NCI-H69 (cell line): Measurements from ENCODE around the gene LPIN1.

Source experiments
- DNase-seq: peaks from one replicate; lab custom pipeline; 2025; lab: John Stamatoyannopoulos, UW

LPIN1 gene

GRCh38 chr2:11762031-11762430 is 15.6 kb downstream of the LPIN1 start:
- no peak for DNase-seq

DNA sequence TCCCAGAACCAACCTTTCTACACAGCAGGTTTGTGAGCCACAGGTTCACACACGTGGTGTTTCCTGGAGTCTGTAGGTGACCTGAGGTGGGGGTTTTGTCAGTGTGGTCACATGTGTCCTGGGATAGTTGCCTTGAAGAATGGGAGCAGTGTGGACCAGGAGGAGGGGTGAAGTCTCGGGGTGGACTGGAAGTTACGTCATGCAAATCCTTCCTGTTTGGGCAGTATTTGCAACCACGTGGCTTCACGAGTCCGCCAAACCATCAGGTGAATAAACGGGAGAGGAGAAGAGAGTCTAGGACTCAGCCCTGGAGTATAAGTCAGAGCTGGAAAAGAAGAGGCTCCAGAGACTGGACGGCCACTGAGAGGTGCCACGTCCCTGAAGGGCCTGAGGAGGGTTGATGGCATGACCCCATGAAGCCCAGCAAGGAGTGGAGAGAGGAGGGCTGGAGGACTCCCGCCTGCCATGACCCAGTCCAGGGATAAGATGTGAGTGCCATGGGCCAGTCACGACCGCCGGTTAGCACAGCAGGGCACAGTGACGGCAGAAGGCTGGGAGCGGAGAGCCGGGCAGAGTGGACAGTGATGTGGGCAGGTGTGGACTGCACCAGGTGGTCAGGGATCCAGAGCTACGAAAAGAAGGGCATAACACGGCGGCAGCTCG is 16.5 kb downstream of the LPIN1 start:
- no peak for DNase-seq

- peak; percentile 76 for DNase-seq
Measured at GRCh38 chr2:11764359-11764758, 17.9 kb downstream of the LPIN1 start.

- DNase-seq = no peak
Measured at GRCh38 chr2:11764920-11765319, 18.5 kb downstream of the LPIN1 start.

DNA sequence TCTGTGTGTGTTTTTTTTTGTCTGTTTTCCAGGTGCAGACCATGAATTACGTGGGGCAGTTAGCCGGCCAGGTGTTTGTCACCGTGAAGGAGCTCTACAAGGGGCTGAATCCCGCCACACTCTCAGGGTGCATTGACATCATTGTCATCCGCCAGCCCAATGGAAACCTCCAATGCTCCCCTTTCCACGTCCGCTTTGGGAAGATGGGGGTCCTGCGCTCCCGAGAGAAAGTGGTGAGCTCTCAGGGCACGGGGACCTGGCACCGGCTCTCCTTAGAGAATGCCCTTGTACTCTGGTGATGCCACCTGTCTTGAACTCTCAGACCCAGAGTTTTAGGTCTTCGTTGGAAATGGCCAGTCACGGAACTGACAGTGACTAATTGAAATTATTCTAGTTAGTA is 19.1 kb downstream of the LPIN1 start:
- no peak for DNase-seq

DNA sequence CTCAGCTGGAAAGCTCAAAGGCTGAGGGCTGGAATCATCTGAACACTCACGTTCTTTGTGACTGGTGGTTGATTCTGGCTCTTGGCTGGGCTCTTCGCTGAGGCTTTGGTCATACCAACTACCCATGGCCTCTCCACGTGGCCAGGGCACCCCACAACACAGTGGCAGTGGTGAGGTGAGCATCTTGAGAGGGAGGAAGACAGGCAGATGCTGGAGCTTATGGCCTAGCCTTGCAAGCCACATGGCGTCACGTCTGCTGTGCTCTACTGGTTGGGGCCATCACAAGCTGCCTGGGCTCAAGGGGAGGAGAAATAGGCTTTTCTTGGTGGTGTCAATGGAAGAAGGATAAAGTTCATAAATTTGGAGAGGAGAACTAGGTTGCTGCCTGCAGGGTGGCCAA is 19.6 kb downstream of the LPIN1 start:
- DNase-seq = no peak

DNA sequence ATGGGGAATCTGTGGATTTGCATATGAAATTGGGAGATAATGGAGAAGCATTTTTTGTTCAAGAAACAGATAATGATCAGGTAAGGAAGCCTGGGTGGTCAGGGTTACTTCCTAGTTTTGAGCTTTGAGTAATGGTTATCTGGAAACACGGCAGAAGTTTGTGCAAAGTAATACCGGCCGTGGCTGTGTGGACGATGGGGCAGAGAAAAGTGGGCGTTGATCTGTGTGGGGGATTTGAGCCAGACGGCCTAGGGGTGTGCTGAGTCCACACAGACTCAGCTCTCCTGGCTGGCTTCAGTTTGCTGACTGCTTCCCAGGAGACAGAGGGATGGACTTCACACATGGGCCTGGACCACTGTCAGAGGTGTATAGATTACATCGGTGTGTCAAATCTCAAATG is 21.3 kb downstream of the LPIN1 start:
- DNase-seq = no peak

DNA sequence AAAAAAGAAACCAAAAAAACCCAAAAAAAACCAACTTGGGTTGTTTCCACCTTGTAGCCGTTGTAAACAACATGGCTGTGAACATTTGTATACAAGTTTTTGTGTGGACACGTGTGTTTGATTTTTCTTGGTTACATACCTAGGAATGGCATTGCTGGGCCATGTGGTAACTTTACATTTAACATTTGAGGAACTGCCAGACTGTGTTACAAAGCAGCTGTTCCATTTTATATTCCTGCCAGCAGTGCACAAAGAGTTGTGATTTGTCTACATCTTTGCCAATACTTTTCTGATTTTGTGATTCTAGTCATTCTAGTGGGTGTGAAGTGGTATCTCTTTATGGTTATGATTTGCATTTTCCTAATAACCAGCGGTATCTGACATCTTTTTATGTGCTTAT is 22.5 kb downstream of the LPIN1 start:
- DNase-seq = no peak

GRCh38 chr2:11769516-11769915 is 23.1 kb downstream of the LPIN1 start:
- DNase-seq = no peak

DNA sequence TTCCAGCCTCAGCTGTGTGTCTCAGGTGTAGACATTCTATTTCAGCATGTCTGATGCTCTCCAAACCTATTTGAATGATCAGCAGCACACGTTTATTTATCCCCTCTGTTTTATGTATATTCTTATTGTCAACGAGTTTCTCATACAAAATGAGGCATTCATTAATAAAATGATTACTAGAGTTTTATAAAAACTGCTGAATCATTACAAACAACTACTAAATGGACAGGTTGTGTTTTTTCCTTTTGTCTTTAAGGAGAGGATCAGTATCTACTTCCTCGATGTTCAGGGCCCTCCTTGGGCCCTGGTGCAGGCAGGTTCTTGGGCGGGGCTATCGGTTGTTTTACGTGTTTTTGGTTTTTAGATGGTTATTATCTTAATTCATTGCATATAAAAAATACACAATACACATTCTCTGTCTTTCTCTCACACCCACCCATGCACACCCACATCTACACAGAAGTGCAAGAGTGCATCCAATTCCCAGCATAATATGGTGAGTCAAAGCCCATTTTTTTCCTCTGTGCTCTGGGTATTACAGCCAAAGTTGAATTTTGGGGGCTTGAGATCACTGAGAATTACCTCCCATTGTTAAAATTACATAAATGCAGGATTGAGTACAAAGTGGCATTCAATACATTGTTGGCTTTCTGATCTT is 24.2 kb downstream of the LPIN1 start:
- no peak for DNase-seq

DNA sequence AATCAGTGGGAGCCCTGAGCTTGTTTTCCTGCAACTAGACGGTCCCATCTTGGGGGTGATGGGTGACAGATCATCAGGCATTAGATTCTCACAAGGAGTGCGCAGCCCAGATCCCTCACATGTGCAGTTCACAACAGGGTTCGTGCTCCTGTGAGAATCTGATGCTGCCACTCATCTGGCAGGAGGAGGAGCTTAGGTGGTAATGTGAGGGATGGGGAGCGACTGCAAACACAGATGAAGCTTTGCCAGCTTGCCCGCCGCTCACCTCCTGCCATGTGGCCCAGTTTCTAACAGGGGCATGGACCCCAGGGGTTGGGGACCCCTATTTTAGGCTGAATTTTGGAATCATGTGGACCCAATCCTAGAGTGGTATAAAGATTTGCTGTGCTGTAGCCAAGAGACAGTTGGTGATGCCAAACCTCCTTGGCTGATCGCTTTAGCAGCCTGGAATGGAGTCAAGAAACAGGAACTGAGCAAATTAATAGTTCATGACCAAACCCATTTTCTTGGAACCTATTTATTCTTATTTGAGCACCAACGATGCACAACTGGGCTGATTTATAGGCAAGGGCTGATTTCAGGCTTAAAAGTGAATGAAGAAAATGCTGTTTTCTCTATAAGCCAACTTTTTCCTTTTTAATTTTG is 25.7 kb downstream of the LPIN1 start:
- DNase-seq = no peak

DNA sequence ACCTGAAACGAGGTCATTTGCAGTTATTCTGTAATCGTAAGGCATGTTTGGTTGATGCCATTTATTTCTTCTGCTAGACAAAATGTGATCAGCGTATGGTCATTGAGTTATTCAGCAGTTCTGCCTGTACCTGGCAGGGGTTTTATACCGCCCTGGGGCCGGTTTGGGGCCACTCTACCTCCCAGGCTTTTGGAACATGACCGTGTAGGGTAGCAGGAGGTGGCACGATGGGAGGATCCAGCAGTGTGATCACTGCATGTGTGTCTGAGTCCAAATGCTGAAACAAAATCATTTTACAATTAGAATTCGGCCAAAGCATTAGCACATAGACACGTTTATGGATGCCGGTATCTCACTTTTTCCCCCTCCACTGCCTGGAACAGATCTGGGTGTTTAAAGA is 26.7 kb downstream of the LPIN1 start:
- no peak for DNase-seq

- no peak for DNase-seq
Measured at GRCh38 chr2:11773747-11774525, 27.5 kb downstream of the LPIN1 start.

- DNase-seq = no peak
Measured at GRCh38 chr2:11774600-11774999, 28.2 kb downstream of the LPIN1 start.

- no peak for DNase-seq
Measured at GRCh38 chr2:11775384-11775783, 29.0 kb downstream of the LPIN1 start.

DNA sequence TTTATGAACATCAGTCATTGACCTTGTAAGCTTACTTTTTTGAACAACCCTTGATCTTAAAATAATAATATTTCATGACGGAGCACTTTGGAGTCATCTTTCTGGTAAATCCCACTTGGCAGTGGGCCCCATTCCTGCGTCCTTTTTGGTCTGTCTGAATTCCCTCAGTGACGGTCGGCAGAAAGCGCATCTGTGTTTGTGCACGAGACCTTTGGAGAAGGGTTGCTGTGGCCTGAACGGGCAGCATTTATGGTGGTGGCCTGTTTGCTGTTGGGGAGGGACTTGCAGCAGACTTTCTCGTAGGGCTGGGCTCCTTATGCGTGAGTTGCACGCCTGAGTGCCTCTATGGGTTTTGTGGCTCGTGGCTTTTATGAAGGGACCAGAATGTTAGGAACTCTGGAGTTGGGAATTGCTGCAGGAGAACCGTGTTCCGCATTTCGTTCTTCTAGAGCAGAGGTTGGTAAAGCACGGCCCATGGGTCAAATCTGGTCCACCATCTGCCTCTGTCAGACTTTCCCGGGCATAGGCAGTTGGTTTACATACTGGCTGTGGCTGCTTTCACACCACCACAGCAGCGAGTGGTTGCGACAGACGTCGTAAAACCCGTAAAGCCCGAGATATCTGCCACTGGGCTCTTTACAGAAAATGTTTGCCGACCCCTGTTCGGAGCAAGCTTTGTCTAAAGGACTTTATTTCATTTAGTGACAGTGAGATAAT is 30.8 kb downstream of the LPIN1 start:
- DNase-seq = no peak

DNA sequence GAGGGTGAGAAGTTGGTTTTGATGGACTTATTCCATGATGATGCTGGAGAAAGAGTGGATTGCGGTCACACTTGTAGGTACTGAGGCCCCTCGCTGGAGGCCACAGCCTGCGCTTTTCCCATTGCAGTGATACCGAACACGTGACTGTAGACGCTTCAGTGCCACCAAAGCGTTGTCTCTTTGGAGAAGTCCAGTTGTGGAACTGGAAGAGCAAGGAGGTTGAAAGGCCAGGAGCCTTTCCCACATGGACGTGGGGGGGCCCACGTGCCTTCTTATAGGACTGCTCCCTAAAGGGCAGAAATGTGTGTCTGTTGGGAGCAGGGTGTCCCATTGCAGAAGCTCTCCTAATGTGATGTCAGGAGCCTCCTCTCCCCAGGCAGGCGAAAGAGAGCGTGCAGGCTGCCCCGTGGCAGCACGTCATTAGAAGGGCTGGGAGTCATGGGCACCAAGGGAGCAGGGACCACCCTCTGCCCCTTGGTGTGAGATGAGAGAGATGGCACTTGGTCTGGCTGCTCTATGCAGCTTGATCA is 31.5 kb downstream of the LPIN1 start:
- no peak for DNase-seq

- no peak for DNase-seq
Measured at GRCh38 chr2:11778416-11778815, 32.0 kb downstream of the LPIN1 start.

DNA sequence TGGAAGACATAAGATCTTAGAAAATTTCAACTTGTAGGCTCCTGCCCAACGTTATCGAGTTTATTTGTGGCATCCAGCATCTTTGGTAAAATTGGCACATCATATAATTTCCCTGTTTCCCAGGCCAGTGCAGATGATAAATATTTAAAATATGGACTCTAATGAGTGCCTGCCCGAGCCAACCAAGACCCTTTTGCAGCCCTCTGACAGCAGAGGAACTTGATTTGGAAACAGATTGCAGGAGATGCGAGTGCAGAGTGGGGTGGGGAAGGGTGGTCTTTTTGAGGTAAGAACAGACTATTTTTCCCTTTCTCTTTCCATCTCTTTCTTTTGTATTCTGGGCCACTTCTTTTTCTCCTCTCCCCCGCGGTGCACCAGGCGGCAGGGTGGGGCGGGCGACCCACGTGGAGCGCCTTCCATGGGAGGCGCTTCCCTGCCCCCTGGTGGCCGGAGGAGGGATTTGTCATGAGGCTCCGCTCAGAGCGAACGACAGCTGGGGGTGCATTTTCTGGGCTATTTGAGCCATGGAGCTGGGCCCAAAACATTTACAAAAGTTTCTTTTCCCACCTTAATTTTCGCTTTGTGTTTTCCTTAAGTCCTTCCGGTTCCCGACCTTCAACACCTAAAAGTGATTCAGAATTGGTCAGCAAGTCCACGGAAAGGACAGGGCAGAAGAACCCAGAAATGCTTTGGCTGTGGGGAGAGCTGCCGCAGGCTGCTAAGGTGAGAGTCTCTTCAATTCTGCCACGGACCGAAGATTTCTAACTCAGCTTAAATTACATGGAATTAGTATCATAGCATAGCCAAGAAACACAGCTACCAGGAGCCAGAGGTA is 32.7 kb downstream of the LPIN1 start:
- DNase-seq = peak; percentile 72

- DNase-seq = no peak
Measured at GRCh38 chr2:11781602-11782001, 35.2 kb downstream of the LPIN1 start.

DNA sequence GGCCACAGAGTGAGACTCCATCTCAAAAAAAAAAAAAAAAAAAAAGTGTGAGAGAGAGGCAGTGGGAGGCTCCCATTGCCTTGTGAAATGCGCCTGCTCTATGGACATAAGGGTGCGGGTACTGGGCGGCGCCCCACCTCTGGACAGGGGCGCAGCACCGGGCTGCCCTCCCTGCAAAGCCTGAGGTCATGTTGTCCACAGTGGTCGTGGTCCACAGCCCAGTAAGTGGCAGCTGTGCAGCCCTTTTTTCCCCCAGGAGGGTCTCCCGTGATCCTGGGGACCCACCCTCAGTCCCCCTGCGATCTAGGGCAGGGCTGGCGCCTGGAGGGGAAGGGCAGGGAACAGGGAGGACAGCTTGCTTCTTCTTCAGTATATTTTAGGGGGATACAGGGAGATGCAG is 37.8 kb downstream of the LPIN1 start:
- no peak for DNase-seq
